Aorta (tissue), 5 donors: Measurements from ENCODE around the gene MYO5C. TPM values are rescaled to one million over a fixed set of nuclear protein-coding genes. Genes with fewer than 3 reads are reported as not detected.

ENCODE experiments used
- ATAC-seq: fragments of 200-7000 bp; cut with Tn5 transposase; one replicate; pipeline ENCODE4 v1.9.1; 2022; ENCODE audit warnings: moderate library complexity; ENCODE audit not compliant: low FRiP score
- DNase-seq, 2 donors: peaks; one replicate each; pipeline ENCODE4 v3.0.0-alpha.2; 2020
- H3K27ac ChIP-seq, 2 donors: one replicate each; pipeline ENCODE4 v1.5.1; 2013; ENCODE audit warnings: low read length in 2 of 2, mild to moderate bottlenecking in 2 of 2, moderate library complexity in 2 of 2, control low read depth in 1 of 2, inconsistent platforms in 1 of 2, low read depth in 1 of 2
- H3K27me3 ChIP-seq, 2 donors: one replicate each; pipeline ENCODE4 v1.6.1; 2013; ENCODE audit warnings: control low read depth in 1 of 2, low read length in 1 of 2, mild to moderate bottlenecking in 1 of 2, moderate library complexity in 1 of 2; ENCODE audit not compliant: insufficient read depth in 2 of 2, control insufficient read depth in 1 of 2
- H3K36me3 ChIP-seq, 2 donors: one replicate each; pipeline ENCODE4 v1.6.1; 2013; ENCODE audit warnings: control low read depth in 1 of 2, low read length in 1 of 2, mild to moderate bottlenecking in 1 of 2; ENCODE audit not compliant: insufficient read depth in 2 of 2, control insufficient read depth in 1 of 2
- H3K4me1 ChIP-seq, 2 donors: one replicate each; pipeline ENCODE4 v1.6.1; 2013; ENCODE audit warnings: low read length in 2 of 2, control low read depth in 1 of 2, mild to moderate bottlenecking in 1 of 2, moderate library complexity in 1 of 2; ENCODE audit not compliant: insufficient read depth in 2 of 2, control insufficient read depth in 1 of 2
- H3K4me3 ChIP-seq, 2 donors: one replicate each; pipeline ENCODE4 v1.5.1; 2013; ENCODE audit warnings: low read length in 2 of 2, control low read depth in 1 of 2, mild to moderate bottlenecking in 1 of 2
- H3K9me3 ChIP-seq: one replicate; pipeline ENCODE4 v1.6.1; 2013; ENCODE audit warnings: mild to moderate bottlenecking, low read length; ENCODE audit not compliant: control insufficient read depth
- WGBS, 2 donors: extraction: QIAGEN DNeasy Blood & Tissue Kit; methylation state at CpG; one replicate each; pipeline ENCODE4 v1.1.7; 2013; 5-methylcytosine and 5-hydroxymethylcytosine counted together
- intact Hi-C, 2 donors: fragments of 100-400 bp; cut with DNase I; formaldehyde crosslinking; loops; one replicate each; pipeline versions ENCODE4 v1.14.2 to v1.15.0; 2022
- polyA plus RNA-seq, 2 donors: library from polyadenylated mRNA; stranded (reverse); fragments of 200-250 nt; gene quantifications; one replicate each; pipeline ENCODE4 v1.2.3, GENCODE V29; 2013
- total RNA-seq, 2 donors: library from RNA; stranded (reverse); fragmentation: NEBNext Ultra II Directional; extraction: Animal tissue kit (Norgen Biotek cat#: 25700); gene quantifications; one replicate each; pipeline ENCODE4 v1.2.1, GENCODE V29; 2021
- donor health status: healthy with polysubstance abuse.
- donor health status: Bipolar disorder and iron deficiency.
- donor health status: DM: no; HTN: no; CAD: no.
- donor health status: DM: no; HTN: no; CAD: no.
- donor health status: DM: yes; HTN: yes; CAD: no.

MYO5C gene
- total and polyA plus RNA-seq, 4 donors, result 0.08 to 15.3 (median 4.8) TPM

DNA sequence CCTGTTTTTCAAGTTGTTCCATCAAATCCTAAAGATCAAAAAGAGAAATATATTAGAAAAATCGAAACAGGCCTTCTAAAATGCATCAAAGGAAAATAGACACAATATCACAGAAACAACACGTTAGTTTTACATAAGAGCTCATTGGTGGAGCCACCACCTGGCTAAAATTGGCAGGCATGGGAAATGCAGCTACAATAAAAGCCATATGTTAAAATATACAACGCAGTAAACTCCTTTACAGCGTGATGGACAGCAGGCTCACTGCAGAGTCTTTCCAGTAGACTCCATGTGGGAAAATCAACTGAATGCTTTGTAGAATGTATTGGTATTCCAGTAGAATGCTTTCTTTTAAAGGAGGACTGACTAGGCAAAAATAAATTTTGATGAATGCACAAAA, 40.9 kb upstream of the MYO5C start:
- Histone ChIP-seq H3K36me3 (peaks cover 0 to 3% of the 10 kb centered on the region in 2 donors), H3K27ac (no peak overlapping the region), H3K9me3 (no peaks in the 10 kb centered on the region), H3K27me3 (no peaks in the 10 kb centered on the region), H3K4me3 (no peak overlapping the region), H3K4me1 (no peaks in the 10 kb centered on the region)
- no peak for DNase-seq
- ATAC-seq, result no peak
- WGBS, 2 donors, result 71 to 72% methylated on average over 4 of the region's 4 CpGs
- intact Hi-C loops, result no loop called here

GRCh38 chr15:52334491-52335160, 39.0 kb upstream of the MYO5C start:
- WGBS, 2 donors, result 76 to 77% methylated on average over 3 of the region's 3 CpGs
- peaks cover 0 to 3% of the 10 kb centered on the region in 2 donors for H3K36me3 ChIP-seq
- H3K4me1 ChIP-seq, result no peaks in the 10 kb centered on the region
- intact Hi-C loops, result loop anchor here in 1 of 2 donors (5.0 kb wide), 1 partner anchor 403 kb away; no protein-coding TSS in a partner anchor
- no peaks in the 10 kb centered on the region for H3K9me3 ChIP-seq
- H3K4me3 ChIP-seq, result no peak overlapping the region
- no peak for DNase-seq
- no peak for ATAC-seq
- no peak overlapping the region for H3K27ac ChIP-seq
- H3K27me3 ChIP-seq, result no peaks in the 10 kb centered on the region

GRCh38 chr15:52331490-52332240, 36.1 kb upstream of the MYO5C start:
- Histone ChIP-seq H3K27ac (no peak overlapping the region), H3K27me3 (no peaks in the 10 kb centered on the region), H3K9me3 (no peaks in the 10 kb centered on the region), H3K4me3 (no peak overlapping the region), H3K36me3 (peaks cover 2 to 11% of the 10 kb centered on the region in 2 donors), H3K4me1 (no peaks in the 10 kb centered on the region)
- ATAC-seq, result no peak
- WGBS, 2 donors, result 61% methylated on average over 6 of the region's 6 CpGs
- no peak for DNase-seq
- intact Hi-C loops, result loop anchor here in 1 of 2 donors (5.0 kb wide), 1 partner anchor 406 kb away; no protein-coding TSS in a partner anchor

DNA sequence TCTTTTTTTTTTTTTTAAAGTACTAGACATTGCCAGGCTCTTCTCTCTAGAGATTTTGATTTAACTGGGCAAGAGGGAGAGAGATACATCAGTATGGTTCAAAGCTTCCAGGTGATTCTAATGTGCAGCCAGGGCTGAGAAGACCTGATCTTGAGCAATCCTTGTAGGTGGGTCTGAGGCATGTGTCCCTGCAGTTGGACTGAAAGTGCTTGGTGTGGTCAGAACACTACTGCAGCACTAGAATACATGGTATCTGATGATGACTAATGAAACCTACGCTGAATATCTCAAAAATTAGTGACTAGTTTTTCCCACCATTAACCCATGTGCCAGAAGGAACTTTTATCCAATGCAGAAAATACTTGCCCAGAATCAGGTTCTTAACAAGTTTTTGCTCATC, 34.4 kb upstream of the MYO5C start:
- DNase-seq (no peak), ATAC-seq (no peak)
- Histone ChIP-seq H3K27ac (no peak overlapping the region), H3K4me3 (no peak overlapping the region), H3K27me3 (no peaks in the 10 kb centered on the region), H3K4me1 (no peaks in the 10 kb centered on the region), H3K36me3 (peaks cover 2 to 11% of the 10 kb centered on the region in 2 donors), H3K9me3 (no peaks in the 10 kb centered on the region)
- intact Hi-C loops, result loop anchor here in 1 of 2 donors (5.0 kb wide), 1 partner anchor 407 kb away; no protein-coding TSS in a partner anchor
- 94 to 97% methylated on average over 1 of the region's 1 CpG for WGBS, 2 donors

- intact Hi-C loops, result no loop called here
- Histone ChIP-seq H3K36me3 (peaks cover 2 to 8% of the 10 kb centered on the region in 2 donors), H3K4me1 (no peaks in the 10 kb centered on the region), H3K9me3 (no peaks in the 10 kb centered on the region), H3K27ac (no peak overlapping the region), H3K4me3 (no peak overlapping the region), H3K27me3 (no peaks in the 10 kb centered on the region)
- WGBS, 2 donors, result 96 to 98% methylated on average over 2 of the region's 2 CpGs
- DNase-seq, result no peak
- no peak for ATAC-seq
These were observed 33.5 kb upstream of the MYO5C start for GRCh38 chr15:52329150-52329549.

DNA sequence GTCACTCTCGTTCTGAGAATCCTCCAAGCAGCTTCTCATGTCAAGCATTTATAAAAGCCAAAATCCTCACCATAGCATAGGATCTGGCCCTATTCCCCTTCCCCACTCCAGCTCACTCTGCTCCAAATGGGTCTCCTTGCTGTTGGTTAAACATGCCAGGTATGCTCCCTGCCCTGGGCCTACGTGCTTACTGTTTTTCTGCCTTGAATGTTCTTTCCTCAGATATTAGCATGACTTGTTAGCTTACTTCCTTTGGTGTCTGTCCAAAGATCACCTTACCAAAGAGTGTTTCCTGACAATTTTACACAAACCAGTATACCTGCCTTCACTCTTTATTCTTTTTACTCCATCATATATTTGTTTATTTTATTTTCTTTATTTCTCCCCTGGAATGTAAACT, 33.1 kb upstream of the MYO5C start:
- intact Hi-C loops, result no loop called here
- Histone ChIP-seq H3K27me3 (no peaks in the 10 kb centered on the region), H3K9me3 (no peaks in the 10 kb centered on the region), H3K4me3 (no peak overlapping the region), H3K4me1 (no peaks in the 10 kb centered on the region), H3K36me3 (peaks cover 2 to 8% of the 10 kb centered on the region in 2 donors), H3K27ac (no peak overlapping the region)
- WGBS, 2 donors, result 68 to 91% methylated on average over 2 of the region's 2 CpGs
- ATAC-seq (no peak), DNase-seq (no peak)

DNA sequence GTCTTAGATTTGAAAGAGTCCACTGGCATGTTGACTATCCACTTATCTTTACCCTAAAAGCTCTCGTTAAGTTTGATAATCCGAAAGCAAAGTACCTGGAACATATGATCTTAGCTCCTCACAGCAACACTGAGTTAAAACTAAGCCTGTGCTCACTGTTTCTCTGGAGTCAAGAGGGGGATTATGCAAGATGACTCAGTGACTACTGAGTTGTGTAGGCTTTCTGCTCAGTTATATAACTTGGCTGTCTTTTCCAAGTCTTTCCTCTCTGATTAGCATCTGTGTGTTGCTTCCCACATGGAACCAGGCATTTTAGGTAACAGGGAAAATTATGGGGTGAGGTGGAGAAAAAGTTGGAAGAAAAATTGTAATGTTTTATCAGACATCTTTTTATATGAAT, 31.2 kb upstream of the MYO5C start:
- no peak for DNase-seq
- H3K27ac ChIP-seq, result no peak overlapping the region
- intact Hi-C loops, result no loop called here
- H3K4me1 ChIP-seq, result no peaks in the 10 kb centered on the region
- H3K36me3 ChIP-seq, result peaks cover 2 to 8% of the 10 kb centered on the region in 2 donors
- H3K27me3 ChIP-seq, result no peaks in the 10 kb centered on the region
- H3K4me3 ChIP-seq, result no peak overlapping the region
- no peaks in the 10 kb centered on the region for H3K9me3 ChIP-seq
- WGBS, 2 donors, result 84 to 92% methylated on average over 2 of the region's 2 CpGs
- ATAC-seq, result no peak

DNA sequence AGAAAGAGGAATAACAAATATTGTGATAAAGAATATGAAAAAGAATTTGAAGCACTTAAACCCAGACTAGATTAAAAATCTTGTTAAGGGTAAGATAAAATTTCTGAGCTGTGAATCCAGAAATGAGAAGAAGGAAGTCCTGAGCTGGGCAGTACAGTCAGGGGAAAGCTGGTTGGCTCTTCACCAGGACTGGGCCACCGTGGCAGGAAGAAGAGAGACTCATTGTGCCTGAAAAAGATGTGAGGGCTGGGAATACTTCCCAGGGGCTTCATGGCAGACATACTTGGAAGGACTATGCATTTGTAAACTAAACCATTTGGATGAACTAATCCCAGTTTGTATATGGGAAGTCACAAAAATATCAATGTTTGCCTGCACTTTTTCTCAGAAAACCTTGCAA, 28.5 kb upstream of the MYO5C start:
- Histone ChIP-seq H3K36me3 (peaks cover 5 to 11% of the 10 kb centered on the region in 2 donors), H3K4me3 (no peak overlapping the region), H3K27me3 (no peaks in the 10 kb centered on the region), H3K27ac (no peak overlapping the region), H3K9me3 (no peaks in the 10 kb centered on the region), H3K4me1 (no peaks in the 10 kb centered on the region)
- intact Hi-C loops, result no loop called here
- WGBS, 2 donors, result 7 to 8% methylated on average over 1 of the region's 1 CpG
- ATAC-seq (no peak), DNase-seq (no peak)
